Prostate gland (tissue), 2 donors: ENCODE data around the gene DENND5A.

Experiments
- CTCF ChIP-seq, 4 experiments: fragments of 200-600 bp in 2 of 4; fragments of 450-650 bp in 2 of 4; sonication (generic) in 2 of 4; IDR thresholded peaks; 1 replicate in 3 of 4; 2 replicates in 1 of 4; pipeline ENCODE4 v1.5.1; 2016 to 2019; ENCODE audit warnings: antibody characterized with exemption in 4 of 4, mild to moderate bottlenecking in 2 of 4, moderate library complexity in 2 of 4
- POLR2A ChIP-seq: fragments of 450-650 bp; IDR thresholded peaks from one replicate; pipeline ENCODE4 v1.6.1; 2016; ENCODE audit warnings: antibody characterized with exemption, mild to moderate bottlenecking
- POLR2AphosphoS5 ChIP-seq: sonication (generic); formaldehyde crosslinking; IDR thresholded peaks from one replicate; pipeline ENCODE4 v1.6.1; 2017; ENCODE audit warnings: antibody characterized with exemption

- TF ChIP-seq POLR2AphosphoS5: no peak
- TF ChIP-seq CTCF (IDR thresholded peaks at IDR 0.05): no peak
- no peak for TF ChIP-seq POLR2A
These were observed 125.4 kb downstream of the DENND5A start for GRCh38 chr11:9139628-9140357.
